Liver (tissue), 9 donors: ENCODE data around the gene MBD3L2. TPM values are rescaled to one million over a fixed set of nuclear protein-coding genes. Genes with fewer than 3 reads are reported as not detected.

Experiments used
- DNase-seq: peaks from one replicate; pipeline ENCODE4 v3.0.0-alpha.2; 2017; ENCODE audit warnings: low spot score
- H3K27ac ChIP-seq, 2 donors: one replicate each; pipeline ENCODE4 v1.7.0; 2013; ENCODE audit warnings: inconsistent platforms in 2 of 2, low read length in 2 of 2, control low read depth in 1 of 2, low read depth in 1 of 2, mild to moderate bottlenecking in 1 of 2
- H3K27me3 ChIP-seq, 4 donors: one replicate each; pipeline versions ENCODE4 v1.6.1 to v1.7.0; 2013; ENCODE audit warnings: low read length in 3 of 4, inconsistent platforms in 1 of 4, mild to moderate bottlenecking in 1 of 4, moderate library complexity in 1 of 4; ENCODE audit not compliant: control insufficient read depth in 4 of 4, insufficient read depth in 4 of 4
- H3K36me3 ChIP-seq, 4 donors: one replicate each; pipeline versions ENCODE4 v1.6.1 to v1.7.0; 2013; ENCODE audit warnings: low read length in 3 of 4, mild to moderate bottlenecking in 3 of 4, low read depth in 1 of 4, moderate library complexity in 1 of 4; ENCODE audit not compliant: control insufficient read depth in 4 of 4, insufficient read depth in 3 of 4
- H3K4me1 ChIP-seq, 4 donors: one replicate each; pipeline versions ENCODE4 v1.6.1 to v1.7.0; 2013; ENCODE audit warnings: low read length in 3 of 4, mild to moderate bottlenecking in 3 of 4, moderate library complexity in 1 of 4; ENCODE audit not compliant: control insufficient read depth in 4 of 4, insufficient read depth in 4 of 4
- H3K4me3 ChIP-seq, 3 donors: one replicate each; pipeline versions ENCODE4 v1.6.1 to v1.7.0; 2013; ENCODE audit warnings: low read length in 3 of 3, control low read depth in 1 of 3, low read depth in 1 of 3, mild to moderate bottlenecking in 1 of 3
- H3K9ac ChIP-seq, 2 donors: one replicate each; pipeline ENCODE4 v1.7.0; 2013; ENCODE audit warnings: low read length in 2 of 2, mild to moderate bottlenecking in 2 of 2, moderate library complexity in 2 of 2, control low read depth in 1 of 2, low read depth in 1 of 2
- H3K9me3 ChIP-seq, 4 donors: one replicate each; pipeline versions ENCODE4 v1.6.1 to v1.7.0; 2013; ENCODE audit warnings: low read length in 3 of 4; ENCODE audit not compliant: control insufficient read depth in 4 of 4
- EGR1 ChIP-seq, 2 donors: IDR thresholded peaks; 2 replicates each; pipeline ENCODE4 v1.6.1; 2016 to 2018; ENCODE audit warnings: antibody characterized with exemption in 2 of 2, low read depth in 2 of 2
- FOXA1 ChIP-seq: IDR thresholded peaks from 2 replicates; pipeline ENCODE4 v1.6.1; 2016; ENCODE audit warnings: antibody characterized with exemption
- FOXA2 ChIP-seq: IDR thresholded peaks from 2 replicates; pipeline ENCODE4 v1.6.1; 2016; ENCODE audit warnings: antibody characterized with exemption
- GABPA ChIP-seq, 2 donors: IDR thresholded peaks in 1 of 2; conservative IDR thresholded peaks in 1 of 2; 2 replicates each; pipeline ENCODE4 v1.6.1; 2016; ENCODE audit warnings: antibody characterized with exemption in 2 of 2, mild to moderate bottlenecking in 1 of 2, moderate library complexity in 1 of 2
- HNF4A ChIP-seq, 2 donors: conservative IDR thresholded peaks; 2 replicates each; pipeline ENCODE4 v1.6.1; 2016; ENCODE audit warnings: antibody characterized with exemption in 2 of 2, mild to moderate bottlenecking in 2 of 2
- JUND ChIP-seq, 2 donors: IDR thresholded peaks; 2 replicates each; pipeline ENCODE4 v1.6.1; 2016; ENCODE audit warnings: antibody characterized with exemption in 2 of 2
- NR2F2 ChIP-seq: IDR thresholded peaks from 2 replicates; pipeline ENCODE4 v1.6.1; 2016; ENCODE audit warnings: antibody characterized with exemption
- RAD21 ChIP-seq, 2 donors: IDR thresholded peaks; 2 replicates each; pipeline ENCODE4 v1.6.1; 2016; ENCODE audit warnings: antibody characterized with exemption in 2 of 2, mild to moderate bottlenecking in 2 of 2
- REST ChIP-seq: IDR thresholded peaks from 2 replicates; pipeline ENCODE4 v1.6.1; 2016; ENCODE audit warnings: antibody characterized with exemption, mild to moderate bottlenecking
- RXRA ChIP-seq, 2 donors: IDR thresholded peaks; 2 replicates each; pipeline ENCODE4 v1.6.1; 2017 to 2018; ENCODE audit warnings: antibody characterized with exemption in 2 of 2, mild to moderate bottlenecking in 1 of 2
- SP1 ChIP-seq: IDR thresholded peaks from 2 replicates; pipeline ENCODE4 v1.6.1; 2018; ENCODE audit warnings: antibody characterized with exemption, mild to moderate bottlenecking
- TAF1 ChIP-seq: conservative IDR thresholded peaks from 2 replicates; pipeline ENCODE4 v1.6.1; 2016; ENCODE audit warnings: antibody characterized with exemption, mild to moderate bottlenecking
- YY1 ChIP-seq: IDR thresholded peaks from 2 replicates; pipeline ENCODE4 v1.6.1; 2016; ENCODE audit warnings: antibody characterized with exemption, mild to moderate bottlenecking
- WGBS: extraction: QIAGEN DNeasy Blood & Tissue Kit; methylation state at CpG from one replicate; pipeline ENCODE4 v1.1.7; 2013; 5-methylcytosine and 5-hydroxymethylcytosine counted together
- polyA plus RNA-seq, 2 donors: library from polyadenylated mRNA; stranded (reverse) in 1 of 2; unstranded in 1 of 2; fragments of 200-250 nt in 1 of 2; fragments of >200 nt in 1 of 2; fragmentation: Nextera tagmentation in 1 of 2; extraction: Ambion mirVana in 1 of 2; gene quantifications; one replicate each; pipeline versions ENCODE4 v1.2.1 to v1.2.3, GENCODE V29; 2013 to 2015
- total RNA-seq, 2 donors: library from RNA; depleted of rRNA; stranded (reverse); fragments of >200 nt; gene quantifications; one replicate each; pipeline ENCODE4 v1.2.3, GENCODE V29; 2014
- TF ChIP-seq, protein P1 (sequence below): fragments of 150-350 bp; IDR thresholded peaks from 2 replicates; pipeline ENCODE4 v1.5.1; 2017; ENCODE audit warnings: improper control_type of control experiment, low read depth, low read length; ENCODE audit not compliant: missing input control
- TF ChIP-seq, protein P2 (sequence below): IDR thresholded peaks from 2 replicates; pipeline ENCODE4 v1.6.1; 2016; ENCODE audit warnings: antibody characterized with exemption
- TF ChIP-seq, protein P3 (sequence below): IDR thresholded peaks from 2 replicates; pipeline ENCODE4 v1.6.1; 2016; ENCODE audit warnings: antibody characterized with exemption
- donor health status: healthy.
- donor health status: healthy.
- donor health status: healthy.
- donor health status: healthy.
- donor health status: healthy.

Gene MBD3L2
- total and polyA plus RNA-seq, 4 donors, result not detected

- no peaks in the 10 kb centered on the region for H3K27me3 ChIP-seq
- peaks cover 0 to 2% (median 0%) of the 10 kb centered on the region in 4 donors for H3K4me1 ChIP-seq
- TF ChIP-seq, protein P1, sequence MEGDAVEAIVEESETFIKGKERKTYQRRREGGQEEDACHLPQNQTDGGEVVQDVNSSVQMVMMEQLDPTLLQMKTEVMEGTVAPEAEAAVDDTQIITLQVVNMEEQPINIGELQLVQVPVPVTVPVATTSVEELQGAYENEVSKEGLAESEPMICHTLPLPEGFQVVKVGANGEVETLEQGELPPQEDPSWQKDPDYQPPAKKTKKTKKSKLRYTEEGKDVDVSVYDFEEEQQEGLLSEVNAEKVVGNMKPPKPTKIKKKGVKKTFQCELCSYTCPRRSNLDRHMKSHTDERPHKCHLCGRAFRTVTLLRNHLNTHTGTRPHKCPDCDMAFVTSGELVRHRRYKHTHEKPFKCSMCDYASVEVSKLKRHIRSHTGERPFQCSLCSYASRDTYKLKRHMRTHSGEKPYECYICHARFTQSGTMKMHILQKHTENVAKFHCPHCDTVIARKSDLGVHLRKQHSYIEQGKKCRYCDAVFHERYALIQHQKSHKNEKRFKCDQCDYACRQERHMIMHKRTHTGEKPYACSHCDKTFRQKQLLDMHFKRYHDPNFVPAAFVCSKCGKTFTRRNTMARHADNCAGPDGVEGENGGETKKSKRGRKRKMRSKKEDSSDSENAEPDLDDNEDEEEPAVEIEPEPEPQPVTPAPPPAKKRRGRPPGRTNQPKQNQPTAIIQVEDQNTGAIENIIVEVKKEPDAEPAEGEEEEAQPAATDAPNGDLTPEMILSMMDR, result no peak
- TF ChIP-seq RXRA (IDR thresholded peaks at IDR 0.05) (no peak), FOXA1 (no peak), SP1 (no peak), FOXA2 (no peak), YY1 (no peak), GABPA (IDR thresholded peaks at IDR 0.05 in 1 of 2, conservative IDR thresholded peaks at IDR 0.05 in 1 of 2) (no peak), EGR1 (IDR thresholded peaks at IDR 0.05; ENCODE audit: low read depth in 2 of 2) (no peak), TAF1 (no peak), JUND (IDR thresholded peaks at IDR 0.05) (no peak), HNF4A (conservative IDR thresholded peaks at IDR 0.05) (no peak), REST (no peak), NR2F2 (no peak), RAD21 (IDR thresholded peaks at IDR 0.05) (no peak)
- TF ChIP-seq, protein P2, sequence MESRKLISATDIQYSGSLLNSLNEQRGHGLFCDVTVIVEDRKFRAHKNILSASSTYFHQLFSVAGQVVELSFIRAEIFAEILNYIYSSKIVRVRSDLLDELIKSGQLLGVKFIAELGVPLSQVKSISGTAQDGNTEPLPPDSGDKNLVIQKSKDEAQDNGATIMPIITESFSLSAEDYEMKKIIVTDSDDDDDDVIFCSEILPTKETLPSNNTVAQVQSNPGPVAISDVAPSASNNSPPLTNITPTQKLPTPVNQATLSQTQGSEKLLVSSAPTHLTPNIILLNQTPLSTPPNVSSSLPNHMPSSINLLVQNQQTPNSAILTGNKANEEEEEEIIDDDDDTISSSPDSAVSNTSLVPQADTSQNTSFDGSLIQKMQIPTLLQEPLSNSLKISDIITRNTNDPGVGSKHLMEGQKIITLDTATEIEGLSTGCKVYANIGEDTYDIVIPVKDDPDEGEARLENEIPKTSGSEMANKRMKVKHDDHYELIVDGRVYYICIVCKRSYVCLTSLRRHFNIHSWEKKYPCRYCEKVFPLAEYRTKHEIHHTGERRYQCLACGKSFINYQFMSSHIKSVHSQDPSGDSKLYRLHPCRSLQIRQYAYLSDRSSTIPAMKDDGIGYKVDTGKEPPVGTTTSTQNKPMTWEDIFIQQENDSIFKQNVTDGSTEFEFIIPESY, result no peak
- TF ChIP-seq, protein P3, sequence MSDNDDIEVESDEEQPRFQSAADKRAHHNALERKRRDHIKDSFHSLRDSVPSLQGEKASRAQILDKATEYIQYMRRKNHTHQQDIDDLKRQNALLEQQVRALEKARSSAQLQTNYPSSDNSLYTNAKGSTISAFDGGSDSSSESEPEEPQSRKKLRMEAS, result no peak
- DNase-seq, result no peak
- WGBS, result 49% methylated on average over 4 of the region's 4 CpGs
- H3K9me3 ChIP-seq, result no peaks in the 10 kb centered on the region
- H3K9ac ChIP-seq, result no peak overlapping the region
- H3K27ac ChIP-seq, result no peak overlapping the region
- H3K36me3 ChIP-seq, result no peaks in the 10 kb centered on the region
- no peak overlapping the region for H3K4me3 ChIP-seq
Observed at GRCh38 chr19:7007859-7008258, 41.3 kb upstream of the MBD3L2 start.
